HG03457 (cell line): ENCODE measurements around the gene TMEM239.

ENCODE experiments used
- ATAC-seq: cut with Tn5 transposase; IDR thresholded peaks from one replicate; pipeline ENCODE4 v1.9.1; 2021; ENCODE audit warnings: moderate number of reproducible peaks; ENCODE audit not compliant: unreplicated experiment

TMEM239 gene

GRCh38 chr20:2845607-2846006 lies 29.4 kb downstream of the TMEM239 start:
- no peak for ATAC-seq

GRCh38 chr20:2846698-2847097 lies 30.5 kb downstream of the TMEM239 start:
- no peak for ATAC-seq

DNA sequence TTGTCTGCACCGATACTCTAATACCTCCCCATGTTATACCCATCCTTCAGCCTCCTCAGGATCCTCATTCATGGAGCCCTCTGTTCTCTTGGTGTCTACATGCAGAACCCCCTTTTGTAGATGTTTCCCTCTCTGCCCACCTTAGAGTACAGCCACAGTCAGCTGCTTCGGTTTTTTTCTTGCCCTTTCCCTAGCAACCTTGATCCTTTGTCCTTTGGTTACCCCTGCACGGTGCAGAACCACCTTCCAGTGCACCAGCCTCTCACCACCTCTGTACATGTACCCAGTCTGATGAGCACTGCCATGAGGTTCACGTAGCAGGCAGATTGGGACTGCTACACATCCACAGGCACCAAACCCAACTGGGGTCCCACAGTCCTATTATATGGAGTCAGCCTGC lies 31.6 kb downstream of the TMEM239 start:
- no peak for ATAC-seq

GRCh38 chr20:2849529-2849928 lies 33.4 kb downstream of the TMEM239 start:
- no peak for ATAC-seq

DNA sequence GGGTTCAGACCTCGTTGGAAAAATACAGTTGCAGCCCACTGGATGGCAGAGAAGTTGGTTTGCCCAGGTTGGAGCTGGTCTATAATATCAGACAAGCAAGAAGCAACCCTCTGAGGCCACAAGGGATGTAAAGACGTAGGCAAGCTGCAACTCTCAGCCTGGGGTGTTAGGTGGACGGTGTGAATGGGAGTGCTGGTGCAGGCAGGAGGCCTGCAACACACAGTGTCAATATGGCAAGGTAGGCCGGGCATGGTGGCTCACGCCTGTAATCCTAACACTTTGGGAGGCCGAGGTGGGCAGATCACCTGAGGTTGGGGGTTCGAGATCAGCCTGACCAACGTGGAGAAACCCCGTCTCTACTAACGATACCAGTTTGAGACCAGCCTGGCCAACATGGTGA lies 34.9 kb downstream of the TMEM239 start:
- ATAC-seq = no peak

DNA sequence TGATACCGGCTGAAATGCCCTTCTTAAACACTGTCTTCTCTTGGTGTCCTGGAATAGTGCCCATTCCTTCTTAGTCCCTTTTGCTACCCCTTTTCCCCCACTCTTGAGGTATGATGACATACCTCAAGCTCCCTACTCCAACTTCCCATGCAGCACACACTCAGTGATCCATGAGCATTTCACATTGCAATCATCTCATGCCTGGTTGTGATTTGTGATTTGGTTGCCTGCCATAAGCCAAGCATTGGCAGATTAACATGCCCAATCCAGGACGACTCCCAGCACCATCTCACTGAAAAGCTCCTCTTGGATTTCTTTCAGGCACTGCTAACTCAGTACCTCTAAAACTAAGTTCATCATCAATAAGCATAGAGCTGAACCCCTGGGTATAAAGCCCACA lies 42.4 kb downstream of the TMEM239 start:
- no peak for ATAC-seq

GRCh38 chr20:2859330-2860121 lies 43.4 kb downstream of the TMEM239 start:
- no peak for ATAC-seq

DNA sequence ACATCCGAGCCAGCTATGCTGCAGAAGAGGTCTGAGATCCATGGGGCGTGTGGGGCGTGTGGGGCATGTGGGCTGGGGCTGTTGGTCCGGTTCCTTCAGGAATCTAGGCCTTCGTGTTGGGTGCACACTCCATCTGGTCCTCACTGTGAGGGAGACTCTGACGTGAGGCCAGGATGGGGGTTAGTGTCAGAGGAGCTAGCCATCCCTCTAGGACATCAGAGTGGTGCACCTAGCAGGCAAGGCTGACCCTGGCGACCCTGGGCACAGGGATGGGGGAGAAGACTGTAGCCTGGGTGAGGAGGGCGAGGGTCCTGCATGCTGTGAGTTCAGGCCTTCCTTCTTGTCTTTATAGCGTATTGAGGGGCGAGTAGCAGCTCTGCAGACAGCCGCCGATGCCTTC lies 48.5 kb downstream of the TMEM239 start:
- no peak for ATAC-seq

GRCh38 chr20:2865101-2865500 lies 48.9 kb downstream of the TMEM239 start:
- ATAC-seq = no peak

GRCh38 chr20:2865630-2866029 lies 49.5 kb downstream of the TMEM239 start:
- ATAC-seq = no peak

- ATAC-seq = no peak
Measured at GRCh38 chr20:2866236-2866635, 50.1 kb downstream of the TMEM239 start.

DNA sequence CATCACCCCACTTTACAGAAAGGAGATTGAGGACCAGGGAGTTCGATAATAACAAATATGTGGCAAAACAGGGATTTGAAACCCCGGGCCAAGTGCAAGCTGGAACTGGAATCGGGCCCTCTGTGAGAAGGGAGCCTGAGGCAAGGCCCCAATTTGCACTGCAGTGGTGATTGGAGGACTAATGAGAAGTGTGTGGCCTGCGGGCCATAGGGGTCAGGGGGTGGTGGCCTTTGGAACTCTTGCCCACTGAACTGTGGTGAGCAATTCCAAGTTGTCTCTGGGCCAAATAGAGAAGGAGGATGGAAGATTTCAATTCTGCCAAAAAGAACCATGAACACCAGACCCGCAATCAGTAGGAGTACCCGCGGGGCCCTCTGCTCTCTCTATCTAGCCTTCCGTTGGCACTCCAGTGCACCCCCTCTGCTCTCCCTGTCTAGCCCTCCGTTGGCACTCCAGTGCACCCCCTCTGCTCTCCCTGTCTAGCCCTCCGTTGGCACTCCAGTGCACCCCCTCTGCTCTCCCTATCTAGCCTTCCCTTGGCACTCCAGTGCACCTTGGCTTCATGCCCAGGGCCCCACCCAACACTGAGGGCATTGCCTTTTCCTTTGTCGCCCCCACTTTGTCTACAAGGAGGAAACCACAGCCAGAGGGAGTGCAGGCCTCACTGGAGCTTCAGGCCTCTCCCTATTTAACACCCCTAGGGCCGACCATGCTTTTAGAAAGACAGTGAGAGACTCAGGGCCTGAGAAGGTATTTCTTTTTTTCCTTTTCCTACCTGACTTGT lies 51.1 kb downstream of the TMEM239 start:
- no peak for ATAC-seq
